Smooth muscle cell (in vitro differentiated cells): ENCODE data around the gene LMAN1L. TPM values are rescaled to one million over a fixed set of nuclear protein-coding genes. Genes with fewer than 3 reads are reported as not detected.
"Not testable (repeated sequence)": the region's sequence is repeated elsewhere in the genome, so short reads cannot be mapped to it uniquely, and the experiment has no call there.

Experiments used
- DNase-seq: peaks from one replicate; lab custom pipeline; 2025; ENCODE audit not compliant: unreplicated experiment; lab: John Stamatoyannopoulos, UW
- H2AFZ ChIP-seq: fragments of 200-600 bp; sonication (generic); 2 replicates; pipeline ENCODE4 v1.6.0; 2016; ENCODE audit warnings: antibody characterized with exemption, low read depth, mild to moderate bottlenecking
- H3F3A ChIP-seq: fragments of 200-600 bp; sonication (generic); 2 replicates; pipeline ENCODE4 v1.6.0; 2017; ENCODE audit warnings: antibody characterized with exemption, low read depth
- H3K27ac ChIP-seq: fragments of 200-600 bp; sonication (generic); 2 replicates; pipeline ENCODE4 v1.5.1; 2016; ENCODE audit warnings: low read depth, mild to moderate bottlenecking
- H3K27me3 ChIP-seq: fragments of 200-600 bp; sonication (generic); 2 replicates; pipeline ENCODE4 v1.6.1; 2016; ENCODE audit warnings: low read depth, mild to moderate bottlenecking
- H3K36me3 ChIP-seq: fragments of 200-600 bp; sonication (generic); 2 replicates; pipeline ENCODE4 v1.5.1; 2016; ENCODE audit warnings: low read depth
- H3K4me1 ChIP-seq: fragments of 200-600 bp; sonication (generic); 2 replicates; pipeline ENCODE4 v1.5.1; 2016; ENCODE audit warnings: low read depth
- H3K4me2 ChIP-seq: fragments of 200-600 bp; sonication (generic); 2 replicates; pipeline ENCODE4 v1.6.0; 2016; ENCODE audit warnings: mild to moderate bottlenecking
- H3K4me3 ChIP-seq: fragments of 200-600 bp; sonication (generic); 2 replicates; pipeline ENCODE4 v1.5.1; 2016; ENCODE audit warnings: mild to moderate bottlenecking
- H3K79me2 ChIP-seq: fragments of 200-600 bp; sonication (generic); 2 replicates; pipeline ENCODE4 v1.6.0; 2016; ENCODE audit warnings: low read depth, mild to moderate bottlenecking
- H3K9ac ChIP-seq: fragments of 200-600 bp; sonication (generic); 2 replicates; pipeline ENCODE4 v1.6.0; 2016; ENCODE audit warnings: low read depth
- H3K9me3 ChIP-seq: fragments of 200-600 bp; sonication (generic); replicated peaks from 2 replicates; pipeline ENCODE4 v1.5.1; 2016; ENCODE audit warnings: low read depth
- H4K20me1 ChIP-seq: fragments of 200-600 bp; sonication (generic); 2 replicates; pipeline ENCODE4 v1.6.0; 2016; ENCODE audit warnings: low read depth
- WGBS: methylation state at CpG from one replicate; pipeline ENCODE4 v1.1.7; 2016; ENCODE audit warnings: low lambda C conversion rate; 5-methylcytosine and 5-hydroxymethylcytosine counted together
- polyA plus RNA-seq: library from polyadenylated mRNA; unstranded; fragments of >200 nt; fragmentation: Nextera tagmentation; extraction: Ambion mirVana; gene quantifications from 2 replicates; pipeline ENCODE4 v1.2.1, GENCODE V29; 2016
- total RNA-seq: library from RNA; depleted of rRNA; stranded (reverse); fragments of >200 nt; gene quantifications from 2 replicates; pipeline ENCODE4 v1.2.3, GENCODE V29; 2014
- TF ChIP-seq, protein P1 (sequence below): fragments of 200-600 bp; sonication (generic); IDR thresholded peaks from 2 replicates; pipeline ENCODE4 v1.5.1; 2017; ENCODE audit warnings: borderline replicate concordance, mild to moderate bottlenecking, antibody characterized with exemption; ENCODE audit not compliant: insufficient read depth, poor library complexity, severe bottlenecking

The LMAN1L gene
- total and polyA plus RNA-seq, 2 experiments from 2014 or later = not detected

- H4K20me1 ChIP-seq = peaks cover 62% of the 10 kb centered on the region
- no peaks in the 10 kb centered on the region for H3K36me3 ChIP-seq
- H3K9ac ChIP-seq = no peak overlapping the region
- no peaks in the 10 kb centered on the region for H3K27me3 ChIP-seq
- H3F3A ChIP-seq = no peaks in the 10 kb centered on the region
- H2AFZ ChIP-seq = no peak overlapping the region
- peak overlapping the region; percentile 94 for H3K4me2 ChIP-seq
- 92% methylated on average over 3 of the region's 3 CpGs for WGBS
- H3K27ac ChIP-seq = no peak overlapping the region
- TF ChIP-seq, protein P1, sequence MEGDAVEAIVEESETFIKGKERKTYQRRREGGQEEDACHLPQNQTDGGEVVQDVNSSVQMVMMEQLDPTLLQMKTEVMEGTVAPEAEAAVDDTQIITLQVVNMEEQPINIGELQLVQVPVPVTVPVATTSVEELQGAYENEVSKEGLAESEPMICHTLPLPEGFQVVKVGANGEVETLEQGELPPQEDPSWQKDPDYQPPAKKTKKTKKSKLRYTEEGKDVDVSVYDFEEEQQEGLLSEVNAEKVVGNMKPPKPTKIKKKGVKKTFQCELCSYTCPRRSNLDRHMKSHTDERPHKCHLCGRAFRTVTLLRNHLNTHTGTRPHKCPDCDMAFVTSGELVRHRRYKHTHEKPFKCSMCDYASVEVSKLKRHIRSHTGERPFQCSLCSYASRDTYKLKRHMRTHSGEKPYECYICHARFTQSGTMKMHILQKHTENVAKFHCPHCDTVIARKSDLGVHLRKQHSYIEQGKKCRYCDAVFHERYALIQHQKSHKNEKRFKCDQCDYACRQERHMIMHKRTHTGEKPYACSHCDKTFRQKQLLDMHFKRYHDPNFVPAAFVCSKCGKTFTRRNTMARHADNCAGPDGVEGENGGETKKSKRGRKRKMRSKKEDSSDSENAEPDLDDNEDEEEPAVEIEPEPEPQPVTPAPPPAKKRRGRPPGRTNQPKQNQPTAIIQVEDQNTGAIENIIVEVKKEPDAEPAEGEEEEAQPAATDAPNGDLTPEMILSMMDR = no peak
- no peak for DNase-seq
- H3K79me2 ChIP-seq = peaks cover 61% of the 10 kb centered on the region
- peaks cover 21% of the 10 kb centered on the region for H3K4me1 ChIP-seq
- peak overlapping the region; percentile 70 for H3K4me3 ChIP-seq
- H3K9me3 ChIP-seq = no peaks in the 10 kb centered on the region
Observed at GRCh38 chr15:74783808-74784175, 28.8 kb upstream of the LMAN1L start.

GRCh38 chr15:74784426-74785193, 28.0 kb upstream of the LMAN1L start:
- Histone ChIP-seq H2AFZ (no peak overlapping the region), H3K36me3 (no peaks in the 10 kb centered on the region), H3K27ac (no peak overlapping the region), H3F3A (no peaks in the 10 kb centered on the region), H4K20me1 (peaks cover 70% of the 10 kb centered on the region), H3K4me3 (no peak overlapping the region), H3K9me3 (no peaks in the 10 kb centered on the region), H3K9ac (no peak overlapping the region), H3K4me2 (no peak overlapping the region), H3K79me2 (peaks cover 69% of the 10 kb centered on the region), H3K4me1 (peaks cover 25% of the 10 kb centered on the region), H3K27me3 (no peaks in the 10 kb centered on the region)
- TF ChIP-seq, protein P1 = no peak
- DNase-seq = no peak
- 95% methylated on average over 8 of the region's 8 CpGs for WGBS

GRCh38 chr15:74785194-74786032, 27.2 kb upstream of the LMAN1L start:
- no peak overlapping the region for H3K27ac ChIP-seq
- WGBS = 96% methylated on average over 13 of the region's 13 CpGs
- H3K4me2 ChIP-seq = no peak overlapping the region

DNA sequence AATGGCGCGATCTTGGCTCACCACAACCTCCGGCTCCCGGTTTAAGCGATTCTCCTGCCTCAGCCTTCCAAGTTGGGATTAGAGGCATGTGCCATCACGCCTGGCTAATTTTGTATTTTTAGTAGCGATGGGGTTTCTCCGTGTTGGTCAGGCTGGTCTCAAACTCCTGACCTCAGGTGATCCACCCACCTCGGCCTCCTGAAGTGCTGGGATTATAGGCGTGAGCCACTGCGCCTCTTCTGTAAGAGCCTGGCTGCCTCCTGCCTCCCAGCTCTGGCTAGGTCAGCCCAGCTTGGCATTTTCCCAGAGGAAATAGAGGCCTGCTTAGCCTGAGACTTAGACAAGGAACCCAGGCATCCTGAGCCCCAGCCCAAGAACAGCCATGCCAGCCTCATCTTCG, 26.6 kb upstream of the LMAN1L start:
- not testable (repeated sequence) for H3K36me3 ChIP-seq, H3K9ac ChIP-seq, H3K9me3 ChIP-seq, H3K27me3 ChIP-seq, H3K27ac ChIP-seq, H3K4me2 ChIP-seq, H3K4me3 ChIP-seq, H2AFZ ChIP-seq, DNase-seq
- Histone ChIP-seq H3F3A (peaks cover 12% of the 10 kb centered on the region), H4K20me1 (peaks cover 85% of the 10 kb centered on the region), H3K79me2 (peaks cover 77% of the 10 kb centered on the region), H3K4me1 (peaks cover 25% of the 10 kb centered on the region)
- WGBS = 92% methylated on average over 12 of the region's 12 CpGs

More at GRCh38 chr15:74785194-74786032, 27.2 kb upstream of the LMAN1L start:
- H3K9ac ChIP-seq = no peak overlapping the region
- no peaks in the 10 kb centered on the region for H3K36me3 ChIP-seq
- peaks cover 78% of the 10 kb centered on the region for H4K20me1 ChIP-seq
- peaks cover 25% of the 10 kb centered on the region for H3K4me1 ChIP-seq
- H3K79me2 ChIP-seq = peaks cover 75% of the 10 kb centered on the region
- TF ChIP-seq, protein P1 = no peak
- H3K9me3 ChIP-seq = no peaks in the 10 kb centered on the region
- H3K4me3 ChIP-seq = no peak overlapping the region
- no peaks in the 10 kb centered on the region for H3K27me3 ChIP-seq
- no peak overlapping the region for H2AFZ ChIP-seq
- DNase-seq = no peak
- peaks cover 6% of the 10 kb centered on the region for H3F3A ChIP-seq
